HG03196 (cell line): ENCODE results near the gene POFUT2.

ENCODE experiments used
- ATAC-seq: cut with Tn5 transposase; IDR thresholded peaks from one replicate; pipeline ENCODE4 v1.9.1; 2021; ENCODE audit not compliant: unreplicated experiment

The POFUT2 gene

DNA sequence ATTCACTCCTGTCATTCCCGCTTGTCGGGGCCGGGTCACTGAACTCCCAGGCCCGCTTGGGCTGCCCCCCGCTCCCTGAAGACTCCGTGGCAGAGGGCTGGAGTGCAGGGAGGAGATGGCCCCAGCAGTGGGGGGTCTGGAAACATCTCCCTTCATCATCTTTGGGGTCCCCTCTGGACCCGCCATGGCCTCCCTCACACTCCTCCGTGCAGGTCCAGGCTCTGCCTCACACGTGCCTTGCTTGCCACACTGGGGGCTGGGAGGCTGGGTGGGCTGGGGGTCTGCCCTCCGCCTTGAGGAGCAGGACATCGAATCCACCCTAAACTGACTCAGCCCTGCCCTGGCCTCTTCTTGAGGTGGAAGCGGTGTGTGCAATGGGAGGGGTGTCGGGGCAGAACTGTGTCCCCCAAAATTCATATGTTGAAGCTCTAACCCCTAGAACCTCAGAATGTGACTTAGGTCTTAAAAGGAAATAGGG, 35.2 kb downstream of the POFUT2 start:
- no peak for ATAC-seq

DNA sequence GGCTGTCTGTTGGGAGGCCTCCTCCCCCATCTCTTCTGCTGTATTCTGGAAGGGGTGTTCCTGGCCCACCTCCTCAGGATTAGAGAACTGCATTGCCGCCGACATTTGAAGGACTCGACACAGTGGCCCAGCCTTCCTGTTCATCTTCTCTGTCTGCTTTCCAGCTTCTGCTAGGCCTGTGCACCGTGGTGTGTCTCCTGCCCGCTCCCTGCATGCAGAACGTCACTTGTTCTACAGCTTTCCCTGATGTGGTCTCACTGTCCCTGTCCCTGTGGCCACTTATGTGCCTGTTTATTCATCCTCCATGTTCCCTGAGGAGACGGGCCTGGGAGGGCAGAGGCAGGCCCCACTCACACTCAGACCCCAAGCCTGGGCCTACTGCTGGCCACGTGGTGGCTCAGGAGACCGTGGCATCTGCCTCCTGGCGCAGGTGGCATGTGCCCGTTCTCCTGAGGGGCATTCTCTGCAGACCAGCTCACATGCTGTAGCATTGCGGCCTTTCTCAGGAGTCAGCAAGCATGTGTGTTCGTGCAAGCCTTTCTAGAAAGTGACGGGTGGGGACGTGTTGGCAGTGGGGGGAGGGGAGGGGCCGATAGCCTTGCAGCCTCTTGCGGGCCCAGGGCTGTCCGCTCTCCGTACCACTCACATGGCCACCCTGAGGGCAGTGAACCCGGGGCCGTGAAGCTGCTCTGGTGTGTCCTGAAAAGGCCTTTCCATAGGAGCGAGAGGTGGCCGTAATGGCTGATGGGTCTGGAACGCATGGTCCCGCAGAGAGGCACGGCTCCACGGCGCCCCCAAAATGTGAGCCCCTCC, 35.9 kb downstream of the POFUT2 start:
- no peak for ATAC-seq

DNA sequence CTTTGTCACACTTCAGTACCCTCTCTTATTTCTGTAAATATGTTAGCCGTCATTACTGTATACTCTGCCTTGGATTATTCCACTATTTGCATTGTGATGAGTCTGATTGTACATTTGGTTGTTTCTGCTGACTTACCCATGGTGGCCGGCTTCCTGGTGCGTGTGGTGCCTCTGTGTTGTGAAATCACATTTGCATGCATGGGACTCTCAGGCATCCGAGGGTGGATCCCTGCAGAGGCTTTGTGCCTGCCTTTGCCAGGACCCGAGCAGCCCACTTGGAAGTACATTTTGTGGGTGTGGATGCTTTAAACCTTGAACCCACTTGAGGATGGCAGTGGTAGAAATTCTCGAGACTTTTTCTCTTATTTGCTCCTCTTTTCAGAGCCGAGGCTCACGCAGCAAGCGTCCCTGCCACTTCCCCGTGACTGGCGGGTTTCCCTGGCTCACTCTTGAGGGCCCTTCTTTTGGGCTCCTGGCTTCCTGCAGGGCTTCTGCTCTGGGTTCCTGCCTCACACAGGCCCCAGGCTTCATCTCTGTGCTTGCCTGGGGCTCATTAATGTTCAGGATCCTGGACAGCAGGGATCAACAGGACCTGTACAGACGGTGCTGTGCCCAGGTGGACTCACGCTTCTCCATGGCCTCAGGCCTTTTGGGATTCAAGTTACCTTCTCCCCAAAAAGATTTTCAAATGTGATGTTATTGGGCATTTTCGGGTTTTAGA, 36.6 kb downstream of the POFUT2 start:
- ATAC-seq, result no peak

DNA sequence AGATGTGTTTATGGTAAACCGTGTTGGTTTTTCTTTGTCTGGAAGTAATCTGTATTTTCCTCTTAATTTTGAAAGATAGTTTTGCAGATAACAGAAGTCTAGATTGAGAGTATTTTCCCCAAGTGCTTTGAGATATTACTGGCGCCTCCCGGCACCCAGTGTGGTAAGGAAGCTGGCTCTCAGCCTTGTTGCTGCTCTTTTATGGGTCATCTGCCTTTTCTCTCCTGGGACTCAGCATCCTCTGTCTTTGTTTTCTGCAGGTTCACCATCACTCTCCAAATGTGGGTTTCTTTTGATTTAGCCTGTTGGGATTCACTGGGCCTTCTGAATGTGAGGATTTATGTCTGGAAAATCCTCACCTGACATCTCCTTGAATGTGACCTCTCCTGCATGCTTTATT, 37.4 kb downstream of the POFUT2 start:
- no peak for ATAC-seq

DNA sequence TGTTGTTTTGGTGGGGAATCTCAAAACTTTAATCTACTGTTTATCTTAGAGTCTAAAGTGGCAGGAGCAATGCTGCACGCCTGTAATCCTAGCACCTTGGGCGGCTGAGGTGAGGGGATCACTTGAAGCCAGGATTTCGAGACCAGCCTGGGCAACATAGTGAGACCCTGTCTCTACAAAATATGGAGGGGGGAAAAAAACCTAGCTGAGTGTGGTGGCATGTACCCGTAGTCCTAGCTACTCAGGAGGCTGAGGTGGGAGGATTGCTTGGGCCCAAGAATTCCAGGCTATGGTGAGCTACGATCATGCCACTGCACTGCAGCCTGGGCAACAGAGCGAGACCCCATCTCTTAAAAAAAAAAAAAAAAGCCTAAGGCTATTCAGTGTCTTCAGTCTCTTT, 38.1 kb downstream of the POFUT2 start:
- no peak for ATAC-seq

DNA sequence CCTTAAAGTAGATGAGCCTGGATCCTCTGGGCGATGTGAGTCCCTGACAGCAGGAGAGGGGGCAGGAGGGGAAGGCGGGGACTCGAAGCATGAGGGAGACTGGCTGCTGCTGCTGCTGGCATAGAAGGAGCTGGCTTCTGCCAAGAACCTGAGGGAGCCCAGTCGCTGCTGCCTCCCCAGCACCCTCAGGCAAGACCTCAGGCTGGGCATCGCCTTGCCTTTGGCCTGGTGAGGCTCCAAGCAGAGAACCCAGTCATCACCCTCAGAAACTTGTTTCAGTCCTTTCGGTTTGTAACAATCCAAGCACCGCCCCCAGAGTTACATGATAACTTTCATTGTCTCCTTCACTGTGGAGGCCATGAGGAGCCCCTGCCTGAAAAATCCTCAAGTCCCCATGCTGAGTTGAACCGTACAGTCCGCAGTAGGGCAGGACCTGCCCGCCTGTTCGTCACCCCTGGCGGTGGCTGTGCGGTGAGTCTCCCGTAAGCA, 38.8 kb downstream of the POFUT2 start:
- no peak for ATAC-seq

DNA sequence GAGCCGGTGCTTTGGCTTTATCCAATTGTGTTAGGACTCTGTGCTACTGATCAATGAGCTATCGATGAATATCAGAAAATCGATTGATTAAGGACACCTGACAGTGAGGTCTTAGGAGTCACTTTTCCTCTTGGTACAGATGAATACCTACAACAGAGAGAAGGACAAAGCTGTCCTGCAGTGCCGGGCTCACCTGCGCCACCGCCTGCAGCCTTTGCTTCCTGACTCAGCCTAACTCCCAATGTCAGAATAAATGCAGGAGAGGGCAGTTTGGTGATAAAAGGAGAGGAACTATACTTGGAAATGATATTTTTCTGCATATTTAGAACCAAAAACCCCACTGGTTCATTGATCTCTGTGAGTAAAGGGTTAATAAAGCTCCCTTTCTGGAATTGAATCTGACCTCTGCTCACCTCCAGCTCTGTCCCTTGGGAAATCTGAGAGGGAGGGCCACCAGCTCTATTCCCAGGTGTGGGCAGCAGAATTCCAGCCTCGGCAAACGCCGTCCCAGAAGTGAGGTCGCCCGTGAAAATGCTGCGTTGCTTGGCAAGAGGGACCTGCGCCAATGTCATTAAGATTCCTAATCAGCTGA, 39.3 kb downstream of the POFUT2 start:
- no peak for ATAC-seq

DNA sequence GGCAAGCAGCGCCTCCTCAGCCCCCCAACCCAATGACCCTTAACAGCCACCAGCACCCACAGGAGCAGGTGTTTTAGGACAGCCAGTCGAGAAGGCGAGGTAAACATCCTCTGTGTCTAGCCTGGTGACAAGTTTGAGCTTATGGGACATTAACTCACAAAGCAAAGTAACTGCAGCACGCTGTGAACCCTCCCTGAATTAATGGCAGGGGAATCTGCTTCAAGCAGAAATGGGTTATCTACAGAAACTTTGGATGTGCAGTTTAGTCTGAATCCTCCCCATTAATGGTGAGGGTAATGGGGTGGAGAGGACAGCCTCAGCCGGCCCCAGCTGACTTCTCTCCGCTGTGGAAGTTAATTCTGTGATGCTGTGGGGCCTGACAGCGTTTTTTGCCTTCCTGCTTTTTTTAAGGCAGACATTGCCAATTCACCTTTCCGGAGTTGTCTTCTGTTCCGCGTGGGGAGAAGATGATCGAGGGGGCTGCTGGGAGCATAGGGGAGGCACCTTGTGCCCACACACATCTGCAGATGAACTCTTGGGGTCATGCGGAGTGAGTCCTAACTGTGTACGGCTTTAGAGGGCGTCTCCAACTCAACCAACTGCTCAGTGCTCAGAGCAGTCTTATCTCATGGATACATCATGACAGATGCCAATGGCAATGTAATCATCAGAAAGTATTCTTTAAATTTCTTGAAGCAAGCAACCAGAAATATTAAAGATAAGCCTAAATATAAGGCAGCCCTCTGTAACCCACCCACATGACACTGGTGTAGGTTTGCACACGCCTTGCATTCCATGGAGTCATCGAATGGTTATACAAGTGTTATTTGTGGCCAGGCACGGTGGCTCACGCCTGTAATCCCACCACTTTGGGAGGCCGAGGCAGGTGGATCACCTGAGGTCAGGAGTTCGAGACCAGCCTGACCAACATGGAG, 41.0 kb downstream of the POFUT2 start:
- no peak for ATAC-seq

DNA sequence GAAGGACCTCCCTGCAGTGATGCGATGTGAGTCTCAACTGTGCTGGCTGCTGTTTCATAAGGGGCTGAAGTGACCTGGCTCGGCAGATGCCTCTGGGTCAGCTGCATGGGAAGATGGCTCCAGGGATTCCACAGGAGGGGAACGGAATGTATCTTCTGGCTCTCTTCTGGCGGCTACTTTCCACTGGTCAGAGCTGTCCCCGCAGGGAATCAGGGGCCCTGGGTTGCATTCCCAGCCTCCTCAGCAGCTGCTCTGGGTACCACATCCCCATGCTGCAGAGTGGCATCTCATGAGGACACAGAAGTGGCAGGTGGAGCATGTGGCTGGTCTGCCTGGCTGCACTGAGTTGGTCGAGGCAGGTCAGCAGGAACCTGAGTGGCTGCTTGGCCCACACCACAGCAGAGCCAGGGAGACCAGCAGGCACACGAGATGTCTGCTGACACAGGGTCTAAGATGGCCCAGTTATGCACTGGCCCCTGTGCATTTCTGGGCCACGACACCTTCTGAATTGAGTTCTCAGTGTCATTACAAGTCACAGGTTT, 42.8 kb downstream of the POFUT2 start:
- ATAC-seq, result no peak

DNA sequence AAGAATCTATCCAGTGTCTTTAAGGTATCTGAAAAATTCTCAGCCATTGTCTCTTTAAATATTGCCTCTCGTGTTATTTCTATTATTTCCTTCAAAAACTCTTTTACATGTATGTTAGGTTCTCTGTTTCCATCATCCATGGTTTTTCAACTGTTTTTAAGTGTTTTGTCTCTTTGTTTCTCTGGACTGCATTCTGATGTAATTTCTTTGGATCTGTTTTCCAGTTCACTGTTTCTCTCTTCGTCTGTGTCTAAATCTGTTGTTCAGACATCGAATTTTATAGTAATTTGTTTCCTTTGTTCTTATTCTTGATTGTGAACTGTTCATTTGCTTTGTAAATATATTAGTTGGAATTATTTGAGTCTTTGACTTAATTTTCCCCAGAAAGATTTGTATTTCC, 44.1 kb downstream of the POFUT2 start:
- ATAC-seq, result no peak

DNA sequence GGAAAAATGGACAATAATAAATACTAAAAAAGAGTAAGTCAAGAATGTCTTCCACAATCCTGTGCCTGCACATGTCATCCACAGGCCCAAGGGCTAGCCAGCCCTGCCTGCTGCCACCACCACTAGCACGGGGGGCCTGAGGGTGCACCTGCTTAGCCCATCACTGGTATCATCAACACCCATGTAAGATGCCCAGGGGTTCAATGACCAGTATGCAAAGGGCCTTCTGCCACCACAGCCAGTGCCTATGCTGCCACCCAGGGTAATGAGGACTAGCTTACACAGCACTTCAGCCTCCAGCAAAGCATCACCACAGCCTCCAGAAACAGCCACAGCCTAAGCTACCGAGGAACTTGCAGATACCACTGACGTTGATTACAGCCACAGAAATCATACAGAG, 46.3 kb downstream of the POFUT2 start:
- no peak for ATAC-seq

DNA sequence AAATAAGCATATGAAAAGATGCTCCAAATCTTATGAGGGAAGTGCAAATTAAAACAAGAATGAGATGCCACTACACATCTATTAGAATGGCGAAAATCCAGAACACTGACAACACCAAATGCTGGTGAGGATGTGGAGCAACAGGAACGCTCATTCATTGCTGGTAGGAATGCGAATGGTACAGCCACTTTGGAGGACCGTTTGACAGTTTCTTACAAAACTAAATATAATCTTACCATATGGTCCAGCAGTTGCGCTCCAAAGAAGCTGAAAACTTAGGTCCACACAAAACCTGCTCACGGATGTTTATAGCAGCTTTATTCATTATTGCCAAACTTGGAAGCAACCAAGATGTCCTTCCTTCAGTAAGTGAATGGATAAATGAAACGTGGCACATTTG, 50.3 kb downstream of the POFUT2 start:
- ATAC-seq, result no peak

DNA sequence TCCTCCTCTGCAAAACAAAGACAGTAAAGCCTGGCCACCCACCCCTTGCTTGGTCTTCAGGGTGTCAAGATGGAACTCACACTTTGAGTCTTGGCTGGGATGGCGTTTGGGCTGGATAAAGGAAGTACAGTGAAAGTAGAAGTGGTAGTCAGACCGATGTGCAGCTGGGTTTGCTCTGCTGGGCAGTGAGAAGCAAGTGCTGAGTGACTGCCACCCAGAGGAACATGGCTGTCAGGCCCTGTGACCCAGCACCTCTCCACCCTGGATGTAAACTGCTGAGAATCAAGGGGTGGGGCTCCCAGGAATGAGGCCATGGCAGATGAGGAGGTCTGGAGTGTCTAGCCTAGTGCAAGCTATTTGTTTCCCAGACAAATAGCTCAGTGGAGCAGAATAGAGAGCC, 51.2 kb downstream of the POFUT2 start:
- no peak for ATAC-seq

DNA sequence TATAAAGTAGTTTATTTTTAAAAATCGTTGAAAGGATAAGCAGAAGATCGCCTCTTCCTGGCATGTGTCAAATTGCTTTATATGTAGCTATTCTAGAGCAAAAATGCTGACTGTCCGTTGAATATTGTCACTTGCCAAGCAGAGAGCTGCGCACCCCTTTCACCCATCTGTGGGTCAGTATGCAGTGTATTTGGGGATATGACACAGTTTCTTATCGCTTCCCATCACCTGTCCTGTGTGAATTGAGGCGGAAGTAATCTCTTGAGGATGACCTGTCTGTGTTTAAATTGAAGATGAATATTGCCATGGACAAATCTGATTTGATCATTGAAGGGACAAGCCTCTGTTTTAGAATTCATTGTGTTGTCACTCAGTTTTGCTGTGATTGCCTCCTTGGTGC, 52.2 kb downstream of the POFUT2 start:
- no peak for ATAC-seq

DNA sequence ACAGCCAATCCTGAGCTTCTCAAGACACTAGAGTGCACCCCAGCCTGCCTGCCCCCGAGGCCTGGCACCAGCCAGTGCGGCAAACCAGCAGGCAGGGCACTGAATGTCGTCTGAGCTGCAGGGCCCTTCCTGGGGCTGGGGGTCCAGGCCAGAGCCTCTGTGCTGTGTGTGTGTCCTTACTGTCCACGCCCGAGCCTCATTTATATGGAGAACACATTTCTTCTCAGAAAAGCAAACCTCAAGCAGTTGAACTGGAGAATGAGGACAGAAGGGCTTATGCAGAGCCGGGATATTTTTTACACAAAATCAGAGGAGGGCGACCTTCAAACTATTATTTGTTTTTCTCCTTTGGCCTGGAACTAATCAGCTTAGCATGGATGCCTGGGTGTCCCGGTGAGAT, 52.7 kb downstream of the POFUT2 start:
- ATAC-seq, result no peak

DNA sequence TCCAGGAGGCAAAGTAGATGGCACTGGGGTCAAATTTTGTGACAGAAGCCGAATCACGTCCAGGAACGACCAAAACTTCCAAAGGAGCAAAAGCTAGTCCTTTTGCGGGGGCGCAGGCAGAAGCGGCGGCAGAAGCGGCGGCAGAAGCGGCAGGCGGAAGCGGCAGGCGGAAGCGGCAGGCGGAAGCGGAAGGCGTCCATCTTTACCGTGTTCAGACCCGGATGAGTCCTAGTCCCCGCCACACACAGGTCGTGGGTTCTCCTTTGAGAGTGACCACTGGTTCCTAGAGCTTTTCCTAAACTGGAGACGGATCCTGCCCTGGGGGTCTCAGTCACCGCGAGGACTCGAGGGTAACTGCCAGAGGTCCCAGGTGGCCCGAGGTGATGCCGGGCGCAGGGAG, 53.6 kb downstream of the POFUT2 start:
- ATAC-seq, result no peak

DNA sequence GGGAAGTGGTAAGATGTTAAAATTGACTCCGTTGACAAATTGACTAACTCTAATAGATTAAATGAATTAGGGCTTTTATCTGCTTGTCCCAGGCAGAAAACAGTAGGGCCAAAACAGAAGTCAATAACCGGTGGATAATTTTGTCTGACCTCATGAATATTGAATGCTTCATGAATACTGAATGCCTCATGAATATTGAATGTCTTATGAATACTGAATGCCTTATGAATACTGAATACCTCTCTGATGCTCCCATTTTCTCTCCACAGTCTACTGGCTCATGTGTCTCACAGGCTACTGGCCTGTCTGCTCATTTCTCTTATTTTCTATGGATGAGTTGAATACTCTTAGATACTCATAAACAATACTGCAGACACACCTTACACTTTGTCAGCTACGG, 56.0 kb downstream of the POFUT2 start:
- ATAC-seq, result no peak

DNA sequence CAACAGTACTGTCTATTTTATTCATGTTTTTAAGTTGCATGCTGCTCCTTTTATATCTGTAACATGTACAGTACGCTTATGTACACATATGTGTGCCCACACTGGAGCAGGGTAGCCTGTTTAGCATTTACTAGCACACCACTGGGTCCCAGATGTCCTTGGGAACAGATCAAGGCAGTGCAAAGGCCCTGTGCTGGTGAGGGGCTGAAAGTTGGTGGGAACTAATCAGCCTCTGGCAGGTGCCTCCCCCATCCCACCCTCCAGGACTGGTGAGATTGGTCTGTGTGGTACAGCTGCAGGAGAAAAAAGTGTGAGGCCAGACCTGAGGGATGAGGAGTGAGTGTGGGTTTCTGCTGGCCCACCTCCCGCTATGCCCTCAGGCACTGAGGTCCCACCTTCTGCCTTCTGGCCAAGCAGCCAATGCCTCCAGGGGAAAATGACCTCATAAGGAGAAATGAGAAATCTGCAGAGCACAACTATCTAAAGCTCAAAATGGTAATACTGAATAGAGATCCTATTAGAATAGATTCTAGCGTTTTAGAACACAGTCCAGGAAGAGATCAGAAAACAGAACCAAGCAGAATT, 58.9 kb downstream of the POFUT2 start:
- no peak for ATAC-seq

DNA sequence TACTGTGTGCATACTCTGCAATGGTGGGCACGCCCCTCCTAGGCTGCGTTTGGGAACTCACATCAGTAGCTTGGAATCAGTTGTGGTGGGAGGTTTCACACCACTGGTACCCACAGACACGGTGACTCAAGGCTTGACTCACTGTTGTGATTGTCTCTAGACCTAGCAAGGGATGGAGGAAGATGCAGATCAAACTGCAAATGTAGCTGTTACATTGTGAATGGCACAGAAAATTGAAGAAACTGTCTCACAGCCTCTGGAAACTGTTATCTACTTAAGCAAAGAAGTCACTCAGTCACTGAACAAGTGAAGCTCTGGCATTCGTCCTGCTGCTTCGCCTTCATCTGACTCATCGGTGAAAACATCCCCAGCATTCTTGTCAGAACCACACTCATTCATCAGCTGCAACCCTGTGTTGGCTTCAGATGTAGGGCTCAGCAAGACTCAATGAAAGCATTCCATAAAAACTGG, 59.5 kb downstream of the POFUT2 start:
- no peak for ATAC-seq

DNA sequence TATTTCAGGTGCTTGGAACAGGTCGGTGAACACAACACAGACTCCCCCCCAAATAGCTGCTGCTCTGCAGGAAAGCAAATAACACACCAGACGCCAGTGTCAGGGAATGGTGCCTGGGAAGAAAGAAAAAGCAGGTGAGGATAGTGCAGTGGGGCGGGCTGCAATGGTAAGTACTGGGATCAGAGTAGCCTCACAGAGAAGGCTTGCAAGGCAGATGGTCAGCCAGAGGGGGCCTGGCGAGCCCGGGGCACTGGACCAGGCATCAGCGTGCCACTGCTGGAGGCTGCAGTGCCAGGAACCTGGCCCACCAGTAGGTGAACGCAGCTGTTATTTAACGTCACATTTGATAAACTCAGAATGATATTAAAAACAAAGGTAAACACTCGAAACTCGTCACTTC, 60.0 kb downstream of the POFUT2 start:
- ATAC-seq, result no peak
